CD8-positive, alpha-beta memory T cell (primary cell): Measurements from ENCODE around the gene SERPINB5. TPM values are rescaled to one million over a fixed set of nuclear protein-coding genes. Genes with fewer than 3 reads are reported as not detected.

Experiments used
- CTCF ChIA-PET: fragments of 350-600 bp; sonication (Branson Sonifier 250); formaldehyde crosslinking; loops from one replicate; lab custom pipeline; 2021; ENCODE audit warnings: antibody characterized with exemption; lab: Charles Lee
- POLR2A ChIA-PET: fragments of 350-600 bp; sonication (Branson Sonifier 250); formaldehyde crosslinking; loops from one replicate; lab custom pipeline; 2021; ENCODE audit warnings: antibody characterized with exemption; lab: Charles Lee
- DNase-seq, 5 donors: peaks; one replicate each; pipeline versions ENCODE4 v3.0.0 to v3.0.0-alpha.2; 2020 to 2022; ENCODE audit warnings: mixed read lengths in 1 of 5
- H3K27ac ChIP-seq: one replicate; pipeline ENCODE4 v1.7.0; 2013; ENCODE audit warnings: low read depth, mild to moderate bottlenecking, low read length, moderate library complexity
- H3K27me3 ChIP-seq: 2 replicates; pipeline ENCODE4 v1.7.0; 2013; ENCODE audit warnings: low read length, mild to moderate bottlenecking; ENCODE audit not compliant: insufficient read depth, poor library complexity, severe bottlenecking
- H3K36me3 ChIP-seq: 2 replicates; pipeline ENCODE4 v1.7.0; 2013; ENCODE audit warnings: mild to moderate bottlenecking, low read length, moderate library complexity; ENCODE audit not compliant: insufficient read depth
- H3K4me1 ChIP-seq: 2 replicates; pipeline ENCODE4 v1.7.0; 2013; ENCODE audit warnings: mild to moderate bottlenecking, low read length, moderate library complexity; ENCODE audit not compliant: insufficient read depth
- H3K4me3 ChIP-seq: 2 replicates; pipeline ENCODE4 v1.7.0; 2013; ENCODE audit warnings: mild to moderate bottlenecking, low read length
- H3K9me3 ChIP-seq: 2 replicates; pipeline ENCODE4 v1.7.0; 2013; ENCODE audit warnings: mild to moderate bottlenecking, low read length
- H3K27ac Mint-ChIP-seq, 8 donors: one replicate each; pipeline ENCODE4 v1.8.0; 2020 to 2021; ENCODE audit warnings: mixed read lengths in 8 of 8, mild to moderate bottlenecking in 6 of 8, inconsistent platforms in 3 of 8, moderate library complexity in 3 of 8
- H3K27me3 Mint-ChIP-seq, 2 donors: one replicate each; pipeline ENCODE4 v1.8.0; 2020 to 2021; ENCODE audit warnings: mixed read lengths in 2 of 2, mild to moderate bottlenecking in 1 of 2, moderate library complexity in 1 of 2
- H3K36me3 Mint-ChIP-seq, 3 donors: one replicate each; pipeline ENCODE4 v1.8.0; 2020 to 2021; ENCODE audit warnings: mixed read lengths in 3 of 3, inconsistent platforms in 1 of 3, mild to moderate bottlenecking in 1 of 3
- H3K4me1 Mint-ChIP-seq, 3 donors: one replicate each; pipeline ENCODE4 v1.8.0; 2020 to 2021; ENCODE audit warnings: mixed read lengths in 3 of 3, inconsistent platforms in 1 of 3, mild to moderate bottlenecking in 1 of 3
- H3K4me3 Mint-ChIP-seq, 7 donors: one replicate each; pipeline ENCODE4 v1.8.0; 2020 to 2021; ENCODE audit warnings: mixed read lengths in 7 of 7, mild to moderate bottlenecking in 6 of 7, moderate library complexity in 4 of 7, inconsistent platforms in 2 of 7
- H3K9me3 Mint-ChIP-seq, 5 donors: one replicate each; pipeline ENCODE4 v1.8.0; 2020 to 2022; ENCODE audit warnings: mixed read lengths in 5 of 5, mild to moderate bottlenecking in 3 of 5, moderate library complexity in 2 of 5, inconsistent platforms in 1 of 5
- polyA plus RNA-seq: library from polyadenylated mRNA; unstranded; fragments of 300-500 nt; fragmentation: Illumina TruSeq; gene quantifications from one replicate; pipeline ENCODE4 v1.2.3, GENCODE V29; 2021
- total RNA-seq, 2 experiments: library from RNA; stranded (reverse); gene quantifications; one replicate each; pipeline ENCODE4 v1.2.3, GENCODE V29; 2021

SERPINB5 gene, protein sequence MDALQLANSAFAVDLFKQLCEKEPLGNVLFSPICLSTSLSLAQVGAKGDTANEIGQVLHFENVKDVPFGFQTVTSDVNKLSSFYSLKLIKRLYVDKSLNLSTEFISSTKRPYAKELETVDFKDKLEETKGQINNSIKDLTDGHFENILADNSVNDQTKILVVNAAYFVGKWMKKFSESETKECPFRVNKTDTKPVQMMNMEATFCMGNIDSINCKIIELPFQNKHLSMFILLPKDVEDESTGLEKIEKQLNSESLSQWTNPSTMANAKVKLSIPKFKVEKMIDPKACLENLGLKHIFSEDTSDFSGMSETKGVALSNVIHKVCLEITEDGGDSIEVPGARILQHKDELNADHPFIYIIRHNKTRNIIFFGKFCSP
- not detected for total RNA-seq
- polyA plus RNA-seq = not detected

DNA sequence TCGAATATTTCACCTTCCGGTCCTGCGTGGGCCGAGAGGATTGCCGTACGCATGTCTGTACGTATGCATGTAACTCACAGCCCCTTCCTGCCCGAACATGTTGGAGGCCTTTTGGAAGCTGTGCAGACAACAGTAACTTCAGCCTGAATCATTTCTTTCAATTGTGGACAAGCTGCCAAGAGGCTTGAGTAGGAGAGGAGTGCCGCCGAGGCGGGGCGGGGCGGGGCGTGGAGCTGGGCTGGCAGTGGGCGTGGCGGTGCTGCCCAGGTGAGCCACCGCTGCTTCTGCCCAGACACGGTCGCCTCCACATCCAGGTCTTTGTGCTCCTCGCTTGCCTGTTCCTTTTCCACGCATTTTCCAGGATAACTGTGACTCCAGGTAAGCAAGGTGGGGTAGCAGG lies at the start of gene SERPINB5:
SERPINB5 (plus strand) TSS at position 291 of the 400 bp plus-strand sequence. CDS start 7,471 bp downstream, outside the sequence.
- Histone ChIP-seq H3K4me3 (no peak within 1 kb of the TSS), H3K36me3 (no peaks in the 10 kb centered on the region), H3K9me3 (no peaks in the 10 kb centered on the region), H3K27me3 (no peaks in the 10 kb centered on the region), H3K27ac (no peak within 1 kb of the TSS), H3K4me1 (no peaks in the 10 kb centered on the region)
- H3K27me3 Mint-ChIP-seq = peaks cover 15 to 36% of the 10 kb centered on the region in 2 donors
- DNase-seq = no peak
- ChIA-PET CTCF (no interaction called here), POLR2A (no interaction called here)
- H3K9me3 Mint-ChIP-seq = no peaks in the 10 kb centered on the region
- peak within 1 kb of the TSS in 1 of 8 donors; percentile 56 for H3K27ac Mint-ChIP-seq
- no peaks in the 10 kb centered on the region for H3K4me1 Mint-ChIP-seq
- no peaks in the 10 kb centered on the region for H3K36me3 Mint-ChIP-seq
- H3K4me3 Mint-ChIP-seq = no peak within 1 kb of the TSS

DNA sequence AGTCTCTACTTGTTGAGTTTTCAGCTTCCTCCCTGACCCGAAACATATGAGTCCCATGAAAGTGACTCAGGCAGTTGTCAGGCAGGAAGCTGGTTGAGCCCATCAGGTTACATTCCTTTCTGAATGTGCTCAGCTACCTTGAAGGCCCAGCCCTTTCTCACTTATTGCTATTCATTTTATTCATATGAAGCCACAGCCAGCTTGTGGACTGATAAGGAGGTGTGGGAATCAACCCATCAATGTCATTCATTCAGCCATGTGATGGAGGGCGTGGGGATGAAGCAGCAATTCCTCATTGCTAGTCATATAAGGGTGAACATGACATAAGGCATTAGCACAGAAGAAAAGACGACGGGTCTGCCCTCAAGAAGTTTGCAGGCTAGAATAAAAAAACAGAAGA lies 49.2 kb upstream of the SERPINB5 start:
- Histone ChIP-seq H3K9me3 (no peaks in the 10 kb centered on the region), H3K27me3 (no peaks in the 10 kb centered on the region), H3K27ac (no peak overlapping the region), H3K4me1 (peaks cover 10% of the 10 kb centered on the region), H3K4me3 (no peak overlapping the region), H3K36me3 (no peaks in the 10 kb centered on the region)
- Mint-ChIP-seq H3K4me1 (peaks cover 11 to 14% (median 12%) of the 10 kb centered on the region in 3 donors), H3K27ac (no peak overlapping the region), H3K36me3 (peaks cover 0 to 5% (median 0%) of the 10 kb centered on the region in 3 donors), H3K4me3 (peak overlapping the region in 1 of 7 donors; percentile 1), H3K9me3 (no peaks in the 10 kb centered on the region), H3K27me3 (peaks cover 9 to 40% of the 10 kb centered on the region in 2 donors)
- POLR2A ChIA-PET = no interaction called here
- DNase-seq = no peak
- CTCF ChIA-PET = interaction anchor here (2.9 kb wide), 1 partner anchor 11 kb away, joined by 20 read pairs; no protein-coding TSS in a partner anchor

DNA sequence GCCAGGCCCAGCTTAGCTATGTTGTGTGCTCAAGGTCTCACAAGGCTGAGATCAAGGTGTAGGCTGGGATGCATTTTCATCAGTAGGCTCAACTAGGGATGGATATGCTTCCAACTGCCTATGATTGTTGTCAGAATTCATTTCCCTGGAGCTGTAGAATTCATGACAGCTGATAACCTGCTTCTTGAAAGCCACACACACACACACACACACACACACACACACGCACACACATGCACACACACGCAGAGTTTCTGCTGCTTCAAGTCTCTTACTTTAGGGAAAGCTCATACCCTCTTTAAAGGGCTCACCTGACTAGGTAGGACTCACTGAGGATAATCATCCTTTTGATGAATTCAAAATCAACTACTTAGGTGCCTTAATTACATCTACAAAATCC lies 46.2 kb upstream of the SERPINB5 start:
- no peak for DNase-seq
- H3K4me3 ChIP-seq = no peak overlapping the region
- H3K27ac Mint-ChIP-seq = no peak overlapping the region
- no peaks in the 10 kb centered on the region for H3K36me3 Mint-ChIP-seq
- H3K27ac ChIP-seq = no peak overlapping the region
- no peaks in the 10 kb centered on the region for H3K4me1 ChIP-seq
- H3K4me1 Mint-ChIP-seq = no peaks in the 10 kb centered on the region
- H3K9me3 Mint-ChIP-seq = no peaks in the 10 kb centered on the region
- H3K9me3 ChIP-seq = no peaks in the 10 kb centered on the region
- peaks cover 12 to 58% of the 10 kb centered on the region in 2 donors for H3K27me3 Mint-ChIP-seq
- no peaks in the 10 kb centered on the region for H3K27me3 ChIP-seq
- H3K4me3 Mint-ChIP-seq = no peak overlapping the region
- ChIA-PET POLR2A (no interaction called here), CTCF (interaction anchor here (1.4 kb wide), 1 partner anchor 414 kb away, joined by 3 read pairs; no protein-coding TSS in a partner anchor)
- H3K36me3 ChIP-seq = no peaks in the 10 kb centered on the region

DNA sequence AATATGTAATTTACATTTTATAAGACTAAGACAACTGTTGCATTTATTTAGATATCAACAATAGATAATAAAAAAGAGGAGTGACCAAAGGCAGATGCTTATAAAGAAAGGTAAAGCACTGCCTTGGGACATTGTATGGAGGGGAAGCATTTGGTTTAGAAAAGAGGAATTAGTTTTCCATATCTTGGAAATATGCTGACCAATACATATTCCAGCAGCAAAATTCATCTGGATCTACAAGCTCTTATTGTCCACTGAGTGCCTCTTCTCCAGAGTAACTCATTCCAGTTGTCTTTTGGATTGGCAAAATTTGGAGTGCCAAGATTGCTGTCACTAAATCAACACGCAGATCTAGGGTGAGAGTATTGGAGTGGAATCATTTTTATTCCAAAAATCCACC lies 45.6 kb upstream of the SERPINB5 start:
- Histone ChIP-seq H3K4me3 (no peak overlapping the region), H3K27me3 (no peaks in the 10 kb centered on the region), H3K36me3 (no peaks in the 10 kb centered on the region), H3K4me1 (no peaks in the 10 kb centered on the region), H3K9me3 (no peaks in the 10 kb centered on the region), H3K27ac (no peak overlapping the region)
- ChIA-PET CTCF (interaction anchor here (1.4 kb wide), 1 partner anchor 414 kb away, joined by 3 read pairs; no protein-coding TSS in a partner anchor), POLR2A (no interaction called here)
- H3K4me3 Mint-ChIP-seq = no peak overlapping the region
- H3K4me1 Mint-ChIP-seq = no peaks in the 10 kb centered on the region
- no peaks in the 10 kb centered on the region for H3K36me3 Mint-ChIP-seq
- H3K9me3 Mint-ChIP-seq = no peaks in the 10 kb centered on the region
- no peak for DNase-seq
- H3K27ac Mint-ChIP-seq = no peak overlapping the region
- peaks cover 12 to 57% of the 10 kb centered on the region in 2 donors for H3K27me3 Mint-ChIP-seq

DNA sequence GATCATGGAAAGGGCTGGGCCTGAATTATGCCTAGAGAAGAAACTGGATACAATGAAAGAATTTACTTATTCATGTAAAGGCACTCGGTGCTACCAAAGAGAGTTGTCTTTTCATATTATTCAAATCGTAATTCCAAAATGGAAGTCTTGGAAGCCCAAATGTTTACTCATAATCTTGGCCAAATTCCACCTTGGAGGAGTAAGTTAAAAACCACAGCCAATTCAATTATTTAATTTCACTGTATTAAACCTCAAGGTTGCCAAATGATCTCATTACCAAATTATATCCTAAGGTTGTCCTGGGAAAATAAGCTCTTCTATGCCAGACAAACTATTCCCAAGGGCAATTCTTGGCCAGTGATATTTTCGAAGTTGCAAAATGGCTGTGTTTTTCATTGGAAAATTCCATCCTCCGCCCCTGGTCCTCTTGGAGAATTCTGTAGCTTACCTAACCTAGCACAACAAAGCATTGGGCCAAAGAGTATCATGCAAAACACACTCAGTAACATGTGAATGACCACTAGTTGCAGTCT lies 43.4 kb upstream of the SERPINB5 start:
- ChIA-PET POLR2A (no interaction called here), CTCF (interaction anchor here (0.8 kb wide), 1 partner anchor 9 kb away, joined by 3 read pairs; no protein-coding TSS in a partner anchor)
- Mint-ChIP-seq H3K27me3 (peaks cover 12 to 53% of the 10 kb centered on the region in 2 donors), H3K9me3 (no peaks in the 10 kb centered on the region), H3K27ac (no peak overlapping the region), H3K4me1 (no peaks in the 10 kb centered on the region), H3K36me3 (no peaks in the 10 kb centered on the region), H3K4me3 (no peak overlapping the region)
- Histone ChIP-seq H3K4me1 (no peaks in the 10 kb centered on the region), H3K27ac (no peak overlapping the region), H3K9me3 (no peaks in the 10 kb centered on the region), H3K4me3 (no peak overlapping the region), H3K36me3 (no peaks in the 10 kb centered on the region), H3K27me3 (no peaks in the 10 kb centered on the region)
- DNase-seq = no peak

DNA sequence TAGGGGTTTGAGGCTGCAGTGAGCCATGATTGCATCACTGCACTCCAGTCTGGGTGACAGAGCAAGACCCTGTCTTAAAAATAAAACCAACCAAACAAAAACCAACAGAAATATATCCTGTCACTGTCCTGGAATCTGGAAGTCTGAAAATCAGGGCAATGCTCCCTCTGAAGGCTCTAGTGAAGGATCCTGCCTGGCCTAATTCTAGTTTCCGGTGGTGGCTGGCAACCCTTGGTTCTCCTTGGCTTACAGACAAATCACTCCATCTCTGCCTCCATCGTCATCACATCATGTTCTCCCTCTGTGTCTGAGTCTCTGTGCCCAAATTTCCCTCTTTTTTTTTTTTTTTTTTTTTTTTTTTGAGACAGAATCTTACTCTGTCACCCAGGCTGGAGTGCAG lies 38.6 kb upstream of the SERPINB5 start:
- no peak overlapping the region for H3K27ac ChIP-seq
- peaks cover 4 to 23% of the 10 kb centered on the region in 2 donors for H3K27me3 Mint-ChIP-seq
- no peaks in the 10 kb centered on the region for H3K36me3 Mint-ChIP-seq
- H3K4me1 Mint-ChIP-seq = peaks cover 0 to 3% (median 0%) of the 10 kb centered on the region in 3 donors
- ChIA-PET POLR2A (no interaction called here), CTCF (interaction anchor here (0.7 to 8.3 kb wide), 16 partner anchors 8 to 421 kb away, joined by 3 to 59 read pairs (median 7); partner anchors contain the start of gene VPS4B)
- H3K9me3 ChIP-seq = no peaks in the 10 kb centered on the region
- H3K27ac Mint-ChIP-seq = no peak overlapping the region
- H3K4me3 Mint-ChIP-seq = no peak overlapping the region
- H3K4me3 ChIP-seq = no peak overlapping the region
- H3K27me3 ChIP-seq = no peaks in the 10 kb centered on the region
- no peak for DNase-seq
- no peaks in the 10 kb centered on the region for H3K9me3 Mint-ChIP-seq
- H3K36me3 ChIP-seq = no peaks in the 10 kb centered on the region
- H3K4me1 ChIP-seq = no peaks in the 10 kb centered on the region

DNA sequence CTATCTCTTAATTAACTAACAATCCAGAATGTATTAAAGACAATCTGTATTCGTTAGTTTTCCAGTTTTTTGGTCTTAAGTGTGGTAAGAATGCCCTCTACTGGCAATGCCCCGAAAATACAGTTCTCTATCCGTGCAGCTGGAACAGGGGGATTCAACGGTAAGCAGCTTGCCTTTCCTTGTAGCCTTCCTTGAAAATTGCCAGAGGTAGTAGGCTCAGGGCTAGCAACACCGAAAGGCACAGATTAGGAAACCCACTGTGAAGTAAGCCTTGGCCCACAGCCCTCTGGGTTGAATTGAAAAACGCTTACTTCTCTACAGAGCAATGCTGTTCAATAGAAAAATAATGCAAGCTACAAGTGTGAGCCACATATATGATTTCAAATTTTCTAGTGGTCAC lies 37.4 kb upstream of the SERPINB5 start:
- Histone ChIP-seq H3K4me3 (no peak overlapping the region), H3K36me3 (no peaks in the 10 kb centered on the region), H3K27me3 (no peaks in the 10 kb centered on the region), H3K9me3 (no peaks in the 10 kb centered on the region), H3K27ac (no peak overlapping the region), H3K4me1 (no peaks in the 10 kb centered on the region)
- ChIA-PET CTCF (interaction anchor here (0.7 to 8.3 kb wide), 25 partner anchors 13 to 896 kb away, joined by 3 to 59 read pairs (median 4); partner anchors contain the start of genes KDSR and VPS4B), POLR2A (interaction anchor here (0.5 to 0.9 kb wide), 2 partner anchors 18 to 88 kb away, joined by 3 read pairs; no protein-coding TSS in a partner anchor)
- H3K4me1 Mint-ChIP-seq = peaks cover 0 to 3% (median 0%) of the 10 kb centered on the region in 3 donors
- H3K9me3 Mint-ChIP-seq = no peaks in the 10 kb centered on the region
- no peaks in the 10 kb centered on the region for H3K36me3 Mint-ChIP-seq
- no peak overlapping the region for H3K4me3 Mint-ChIP-seq
- no peak overlapping the region for H3K27ac Mint-ChIP-seq
- peak; percentile 2 to 56 (median 49) for DNase-seq
- peaks cover 2 to 15% of the 10 kb centered on the region in 2 donors for H3K27me3 Mint-ChIP-seq

DNA sequence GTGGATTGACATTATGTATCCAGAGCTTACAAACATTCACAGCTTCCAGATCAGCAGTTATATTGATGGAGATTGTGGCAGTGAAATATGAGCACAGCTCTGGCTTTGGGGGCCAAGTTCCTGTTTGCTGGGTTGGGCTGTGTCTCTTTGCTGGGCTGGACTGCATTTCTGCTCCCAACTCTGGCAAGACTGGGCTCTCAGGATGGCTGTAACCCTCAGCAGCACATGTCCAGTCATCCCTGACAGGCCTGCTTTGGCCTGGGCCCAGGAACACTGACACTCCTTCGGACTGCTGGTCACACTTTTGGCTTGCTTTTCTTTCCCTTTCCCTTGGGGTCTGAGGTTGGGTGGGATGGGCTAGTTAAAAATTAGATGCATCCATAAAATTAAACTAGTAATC lies 36.5 kb upstream of the SERPINB5 start:
- H3K27ac ChIP-seq = no peak overlapping the region
- DNase-seq = no peak
- peaks cover 2 to 10% of the 10 kb centered on the region in 2 donors for H3K27me3 Mint-ChIP-seq
- H3K4me3 ChIP-seq = no peak overlapping the region
- H3K36me3 Mint-ChIP-seq = no peaks in the 10 kb centered on the region
- no peaks in the 10 kb centered on the region for H3K4me1 ChIP-seq
- H3K4me1 Mint-ChIP-seq = peaks cover 0 to 3% (median 0%) of the 10 kb centered on the region in 3 donors
- no peak overlapping the region for H3K4me3 Mint-ChIP-seq
- ChIA-PET POLR2A (interaction anchor here (0.9 kb wide), 1 partner anchor 18 kb away, joined by 3 read pairs; no protein-coding TSS in a partner anchor), CTCF (interaction anchor here (1.0 to 8.3 kb wide), 10 partner anchors 8 to 423 kb away, joined by 3 to 59 read pairs (median 10); partner anchors contain the start of genes BCL2, KDSR and VPS4B)
- H3K9me3 ChIP-seq = no peaks in the 10 kb centered on the region
- no peaks in the 10 kb centered on the region for H3K9me3 Mint-ChIP-seq
- H3K36me3 ChIP-seq = no peaks in the 10 kb centered on the region
- no peaks in the 10 kb centered on the region for H3K27me3 ChIP-seq
- no peak overlapping the region for H3K27ac Mint-ChIP-seq
